ENCODE data around the gene RNF123.

Gene RNF123

GRCh38 chr3:49717211-49717958, 28.0 kb downstream of the RNF123 start:
- FAIRE-seq, result no peak
- no peak for DNase-seq (ENCODE audit: insufficient read length, low spot score)

GRCh38 chr3:49717959-49718857, 28.9 kb downstream of the RNF123 start:
- no peak for FAIRE-seq
- no peak for DNase-seq (ENCODE audit: insufficient read length, low spot score)

GRCh38 chr3:49718858-49719213, 29.5 kb downstream of the RNF123 start:
- FAIRE-seq (no peak), DNase-seq (ENCODE audit: insufficient read length, low spot score) (no peak)

GRCh38 chr3:49719214-49719884, 30.0 kb downstream of the RNF123 start, which contains the start of gene AMIGO3:
Gene AMIGO3 (minus strand): TSS chr3:49719684. CDS start chr3:49719465, 219 bp downstream.
- FAIRE-seq, result peak; percentile 48

GRCh38 chr3:49720855-49721595, 31.7 kb downstream of the RNF123 start:
- FAIRE-seq (no peak), DNase-seq (ENCODE audit: insufficient read length, low spot score) (no peak)

More at GRCh38 chr3:49719214-49719884, 30.0 kb downstream of the RNF123 start, which contains the start of gene AMIGO3:
- DNase-seq (ENCODE audit: insufficient read length, low spot score), result peak; percentile 90

- DNase-seq (ENCODE audit: insufficient read length, low spot score), result no peak
- FAIRE-seq, result no peak
Observed at GRCh38 chr3:49721596-49721895, 32.2 kb downstream of the RNF123 start.

GRCh38 chr3:49721896-49722781, 32.8 kb downstream of the RNF123 start:
- no peak for DNase-seq (ENCODE audit: insufficient read length, low spot score)
- no peak for FAIRE-seq

- no peak for DNase-seq (ENCODE audit: insufficient read length, low spot score)
- no peak for FAIRE-seq
Observed at GRCh38 chr3:49722896-49723295, 33.5 kb downstream of the RNF123 start.

- peak; percentile 64 for FAIRE-seq
- no peak for DNase-seq (ENCODE audit: insufficient read length, low spot score)
Observed at GRCh38 chr3:49723296-49723627, 33.9 kb downstream of the RNF123 start.

GRCh38 chr3:49723628-49724551, 34.5 kb downstream of the RNF123 start, which contains the start of gene GMPPB:
Gene GMPPB (minus strand): TSS chr3:49723951. CDS start chr3:49723726, 225 bp downstream.
- peak; percentile 97 for DNase-seq (ENCODE audit: insufficient read length, low spot score)
- FAIRE-seq, result peak; percentile 99

GRCh38 chr3:49724586-49724985, 35.2 kb downstream of the RNF123 start:
- FAIRE-seq, result no peak
- no peak for DNase-seq (ENCODE audit: insufficient read length, low spot score)

- DNase-seq (ENCODE audit: insufficient read length, low spot score), result no peak
- FAIRE-seq, result no peak
Observed at GRCh38 chr3:49725906-49726681, 36.7 kb downstream of the RNF123 start.

- no peak for DNase-seq (ENCODE audit: insufficient read length, low spot score)
- no peak for FAIRE-seq
Observed at GRCh38 chr3:49727154-49727923, 38.0 kb downstream of the RNF123 start.

GRCh38 chr3:49727924-49728361, 38.6 kb downstream of the RNF123 start:
- no peak for FAIRE-seq
- no peak for DNase-seq (ENCODE audit: insufficient read length, low spot score)

GRCh38 chr3:49729966-49730609, 40.7 kb downstream of the RNF123 start:
- DNase-seq (ENCODE audit: insufficient read length, low spot score) (no peak), FAIRE-seq (no peak)

- no peak for FAIRE-seq
- no peak for DNase-seq (ENCODE audit: insufficient read length, low spot score)
Observed at GRCh38 chr3:49732597-49732996, 43.2 kb downstream of the RNF123 start.
